Measurements from ENCODE around the gene LANCL3. TPM values are rescaled to one million over a fixed set of nuclear protein-coding genes. Genes with fewer than 3 reads are reported as not detected.

The LANCL3 gene
- total and polyA plus RNA-seq, 9 donors: 0.13 to 0.60 (median 0.35) TPM

GRCh38 chrX:37690119-37690518 is 118.7 kb downstream of the LANCL3 start:
- Histone ChIP-seq H3K4me1 (ENCODE audit: control insufficient read depth, insufficient read depth, low read length) (peaks cover 5% of the 10 kb centered on the region), H3K27ac (ENCODE audit: low read length) (no peak overlapping the region), H3K9me3 (replicated peaks; ENCODE audit: control insufficient read depth, low read depth, low read length) (no peaks in the 10 kb centered on the region), H3K27me3 (ENCODE audit: control insufficient read depth, insufficient read depth, low read length) (peaks cover 27% of the 10 kb centered on the region), H3K36me3 (ENCODE audit: control insufficient read depth, insufficient read depth, low read length) (no peaks in the 10 kb centered on the region), H3K4me3 (ENCODE audit: low read length) (no peak overlapping the region)
- no peak for DNase-seq

DNA sequence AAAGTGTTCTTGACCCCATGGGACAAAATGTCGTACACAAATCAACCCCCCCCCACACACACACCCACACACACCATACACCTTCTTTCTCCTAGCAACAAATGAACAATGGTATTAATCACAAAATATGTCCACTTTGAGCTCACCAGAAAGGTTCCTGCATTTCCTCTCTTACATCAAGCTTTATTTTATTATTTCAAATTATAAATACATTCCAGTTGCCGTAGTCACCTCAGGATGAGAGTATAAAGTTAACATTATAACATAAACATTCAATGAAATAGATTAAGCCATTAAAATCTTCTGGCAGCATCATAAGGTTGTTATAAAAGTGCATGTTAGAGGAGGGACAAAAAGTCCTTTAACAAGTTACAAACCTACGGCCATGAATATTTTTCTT is 121.5 kb downstream of the LANCL3 start:
- Histone ChIP-seq H3K27me3 (ENCODE audit: control insufficient read depth, insufficient read depth, low read length) (peaks cover 12% of the 10 kb centered on the region), H3K4me1 (ENCODE audit: control insufficient read depth, insufficient read depth, low read length) (no peaks in the 10 kb centered on the region), H3K27ac (ENCODE audit: low read length) (no peak overlapping the region), H3K4me3 (ENCODE audit: low read length) (no peak overlapping the region), H3K36me3 (ENCODE audit: control insufficient read depth, insufficient read depth, low read length) (no peaks in the 10 kb centered on the region), H3K9me3 (replicated peaks; ENCODE audit: control insufficient read depth, low read depth, low read length) (no peaks in the 10 kb centered on the region)
- WGBS (ENCODE audit: insufficient coverage): no CpG with 5 or more reads among the region's 3 CpGs
- no peak for DNase-seq

- H3K9me3 ChIP-seq (replicated peaks; ENCODE audit: control insufficient read depth, low read depth, low read length): no peaks in the 10 kb centered on the region
- DNase-seq: no peak
- H3K27ac ChIP-seq (ENCODE audit: low read length): no peak overlapping the region
- H3K4me1 ChIP-seq (ENCODE audit: control insufficient read depth, insufficient read depth, low read length): no peaks in the 10 kb centered on the region
- WGBS (ENCODE audit: insufficient coverage): no CpG with 5 or more reads among the region's 1 CpG
- H3K4me3 ChIP-seq (ENCODE audit: low read length): no peak overlapping the region
- peaks cover 20% of the 10 kb centered on the region for H3K27me3 ChIP-seq (ENCODE audit: control insufficient read depth, insufficient read depth, low read length)
- H3K36me3 ChIP-seq (ENCODE audit: control insufficient read depth, insufficient read depth, low read length): no peaks in the 10 kb centered on the region
These were observed 125.8 kb downstream of the LANCL3 start for GRCh38 chrX:37697169-37697760.

GRCh38 chrX:37701588-37701987 is 130.1 kb downstream of the LANCL3 start:
- Histone ChIP-seq H3K36me3 (ENCODE audit: control insufficient read depth, insufficient read depth, low read length) (no peaks in the 10 kb centered on the region), H3K27ac (ENCODE audit: low read length) (no peak overlapping the region), H3K9me3 (replicated peaks; ENCODE audit: control insufficient read depth, low read depth, low read length) (no peaks in the 10 kb centered on the region), H3K27me3 (ENCODE audit: control insufficient read depth, insufficient read depth, low read length) (peaks cover 11% of the 10 kb centered on the region), H3K4me1 (ENCODE audit: control insufficient read depth, insufficient read depth, low read length) (no peaks in the 10 kb centered on the region), H3K4me3 (ENCODE audit: low read length) (no peak overlapping the region)
- DNase-seq: peak; percentile 24
- 62% methylated on average over 2 of the region's 4 CpGs for WGBS (ENCODE audit: insufficient coverage)

DNA sequence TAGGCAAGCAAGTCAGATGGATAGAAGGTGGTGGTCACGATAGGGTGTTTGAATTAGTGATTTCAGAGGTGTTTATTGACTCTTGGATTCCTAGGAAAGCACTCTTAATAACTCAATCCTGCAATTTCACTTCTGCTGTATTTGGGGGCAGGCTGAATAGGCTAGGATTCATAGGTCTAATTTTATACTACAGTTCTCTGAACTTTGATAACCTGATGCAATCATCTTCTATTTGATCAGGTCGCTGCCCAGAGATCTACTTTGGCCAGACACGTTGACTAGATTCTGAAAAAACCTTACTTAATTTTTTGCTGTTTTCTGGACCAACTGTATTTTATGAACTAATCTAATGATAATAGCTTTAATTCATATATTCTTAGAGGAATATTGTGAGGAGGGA is 140.5 kb downstream of the LANCL3 start:
- Histone ChIP-seq H3K27me3 (ENCODE audit: control insufficient read depth, insufficient read depth, low read length) (peaks cover 12% of the 10 kb centered on the region), H3K4me3 (ENCODE audit: low read length) (no peak overlapping the region), H3K27ac (ENCODE audit: low read length) (no peak overlapping the region), H3K4me1 (ENCODE audit: control insufficient read depth, insufficient read depth, low read length) (no peaks in the 10 kb centered on the region), H3K9me3 (replicated peaks; ENCODE audit: control insufficient read depth, low read depth, low read length) (no peaks in the 10 kb centered on the region), H3K36me3 (ENCODE audit: control insufficient read depth, insufficient read depth, low read length) (no peaks in the 10 kb centered on the region)
- WGBS (ENCODE audit: insufficient coverage): no CpG with 5 or more reads among the region's 3 CpGs
- DNase-seq: no peak

GRCh38 chrX:37712458-37712857 is 141.0 kb downstream of the LANCL3 start:
- Histone ChIP-seq H3K9me3 (replicated peaks; ENCODE audit: control insufficient read depth, low read depth, low read length) (no peaks in the 10 kb centered on the region), H3K27ac (ENCODE audit: low read length) (no peak overlapping the region), H3K4me1 (ENCODE audit: control insufficient read depth, insufficient read depth, low read length) (no peaks in the 10 kb centered on the region), H3K36me3 (ENCODE audit: control insufficient read depth, insufficient read depth, low read length) (no peaks in the 10 kb centered on the region), H3K27me3 (ENCODE audit: control insufficient read depth, insufficient read depth, low read length) (peaks cover 12% of the 10 kb centered on the region), H3K4me3 (ENCODE audit: low read length) (no peak overlapping the region)
- 38% methylated on average over 1 of the region's 3 CpGs for WGBS (ENCODE audit: insufficient coverage)
- no peak for DNase-seq

DNA sequence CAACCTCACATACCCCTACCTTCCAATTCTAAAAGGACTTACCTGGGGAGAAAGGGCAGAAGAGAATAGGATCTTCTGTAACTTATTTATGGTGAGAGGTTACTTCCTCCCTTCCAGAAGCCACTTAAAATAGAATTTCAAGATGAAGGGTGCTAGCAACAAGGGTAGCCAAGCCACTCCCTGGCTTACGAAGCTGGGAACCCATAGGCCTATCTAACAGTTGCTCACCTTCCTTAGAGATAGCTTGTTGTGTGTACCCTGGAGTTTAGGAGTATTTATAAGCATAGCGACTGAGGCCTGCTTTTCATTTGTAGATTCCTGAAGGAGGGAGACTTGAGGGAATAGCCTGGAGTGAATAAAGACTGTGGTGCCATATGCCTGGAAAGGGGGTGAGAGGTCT is 143.0 kb downstream of the LANCL3 start:
- H3K27me3 ChIP-seq (ENCODE audit: control insufficient read depth, insufficient read depth, low read length): peaks cover 10% of the 10 kb centered on the region
- 67% methylated on average over 1 of the region's 2 CpGs for WGBS (ENCODE audit: insufficient coverage)
- no peak overlapping the region for H3K27ac ChIP-seq (ENCODE audit: low read length)

DNA sequence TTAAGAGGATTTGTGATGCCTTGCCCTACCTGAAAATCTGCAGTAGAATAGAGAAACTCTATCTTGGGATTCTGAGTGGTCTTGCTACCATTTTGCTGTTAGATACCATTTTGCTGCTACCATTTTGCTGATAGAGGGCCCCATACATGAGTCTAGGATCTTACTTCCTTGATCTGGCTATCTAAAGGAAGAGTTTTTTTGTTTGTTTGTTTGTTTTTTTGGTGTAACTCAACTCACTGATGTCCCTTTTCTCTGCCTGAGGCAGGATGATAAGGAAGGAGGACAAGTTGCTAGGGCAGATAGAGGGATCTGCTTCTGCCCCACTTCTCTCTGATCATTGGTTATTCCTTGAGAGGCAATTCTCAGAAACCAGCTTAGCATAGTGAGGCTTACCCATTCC is 145.1 kb downstream of the LANCL3 start:
- Histone ChIP-seq H3K9me3 (replicated peaks; ENCODE audit: control insufficient read depth, low read depth, low read length) (no peaks in the 10 kb centered on the region), H3K27ac (ENCODE audit: low read length) (no peak overlapping the region), H3K4me1 (ENCODE audit: control insufficient read depth, insufficient read depth, low read length) (no peaks in the 10 kb centered on the region), H3K27me3 (ENCODE audit: control insufficient read depth, insufficient read depth, low read length) (peaks cover 4% of the 10 kb centered on the region), H3K36me3 (ENCODE audit: control insufficient read depth, insufficient read depth, low read length) (no peaks in the 10 kb centered on the region), H3K4me3 (ENCODE audit: low read length) (no peak overlapping the region)
- DNase-seq: no peak

More for the DNA sequence above, 143.0 kb downstream of the LANCL3 start:
- H3K4me1 ChIP-seq (ENCODE audit: control insufficient read depth, insufficient read depth, low read length): no peaks in the 10 kb centered on the region
- no peaks in the 10 kb centered on the region for H3K36me3 ChIP-seq (ENCODE audit: control insufficient read depth, insufficient read depth, low read length)
- no peak overlapping the region for H3K4me3 ChIP-seq (ENCODE audit: low read length)
- no peaks in the 10 kb centered on the region for H3K9me3 ChIP-seq (replicated peaks; ENCODE audit: control insufficient read depth, low read depth, low read length)
- DNase-seq: no peak

GRCh38 chrX:37717708-37718107 is 146.2 kb downstream of the LANCL3 start:
- no CpG with 5 or more reads among the region's 1 CpG for WGBS (ENCODE audit: insufficient coverage)
- Histone ChIP-seq H3K27ac (ENCODE audit: low read length) (no peak overlapping the region), H3K4me3 (ENCODE audit: low read length) (no peak overlapping the region), H3K36me3 (ENCODE audit: control insufficient read depth, insufficient read depth, low read length) (no peaks in the 10 kb centered on the region), H3K9me3 (replicated peaks; ENCODE audit: control insufficient read depth, low read depth, low read length) (no peaks in the 10 kb centered on the region), H3K27me3 (ENCODE audit: control insufficient read depth, insufficient read depth, low read length) (peaks cover 4% of the 10 kb centered on the region), H3K4me1 (ENCODE audit: control insufficient read depth, insufficient read depth, low read length) (no peaks in the 10 kb centered on the region)
- DNase-seq: peak; percentile 4

- WGBS (ENCODE audit: insufficient coverage): 56% methylated on average over 1 of the region's 1 CpG
- Histone ChIP-seq H3K9me3 (replicated peaks; ENCODE audit: control insufficient read depth, low read depth, low read length) (no peaks in the 10 kb centered on the region), H3K27me3 (ENCODE audit: control insufficient read depth, insufficient read depth, low read length) (peaks cover under 1% of the 10 kb centered on the region), H3K4me3 (ENCODE audit: low read length) (no peak overlapping the region), H3K36me3 (ENCODE audit: control insufficient read depth, insufficient read depth, low read length) (no peaks in the 10 kb centered on the region), H3K27ac (ENCODE audit: low read length) (no peak overlapping the region), H3K4me1 (ENCODE audit: control insufficient read depth, insufficient read depth, low read length) (no peaks in the 10 kb centered on the region)
- DNase-seq: peak; percentile 14
These were observed 151.1 kb downstream of the LANCL3 start for GRCh38 chrX:37722595-37722994.

- peak; percentile 34 for DNase-seq
- Histone ChIP-seq H3K27ac (ENCODE audit: low read length) (no peak overlapping the region), H3K4me3 (ENCODE audit: low read length) (no peak overlapping the region), H3K36me3 (ENCODE audit: control insufficient read depth, insufficient read depth, low read length) (no peaks in the 10 kb centered on the region), H3K4me1 (ENCODE audit: control insufficient read depth, insufficient read depth, low read length) (no peaks in the 10 kb centered on the region), H3K9me3 (replicated peaks; ENCODE audit: control insufficient read depth, low read depth, low read length) (no peaks in the 10 kb centered on the region), H3K27me3 (ENCODE audit: control insufficient read depth, insufficient read depth, low read length) (peaks cover 7% of the 10 kb centered on the region)
- 67% methylated on average over 1 of the region's 3 CpGs for WGBS (ENCODE audit: insufficient coverage)
These were observed 154.9 kb downstream of the LANCL3 start for GRCh38 chrX:37726346-37726745.
